ENCODE results near the gene BATF2. TPM values are rescaled to one million over a fixed set of nuclear protein-coding genes. Genes with fewer than 3 reads are reported as not detected.

The BATF2 gene
- total RNA-seq, 4 donors from 2014 or later: 0.38 to 0.76 TPM; not detected in 2

DNA sequence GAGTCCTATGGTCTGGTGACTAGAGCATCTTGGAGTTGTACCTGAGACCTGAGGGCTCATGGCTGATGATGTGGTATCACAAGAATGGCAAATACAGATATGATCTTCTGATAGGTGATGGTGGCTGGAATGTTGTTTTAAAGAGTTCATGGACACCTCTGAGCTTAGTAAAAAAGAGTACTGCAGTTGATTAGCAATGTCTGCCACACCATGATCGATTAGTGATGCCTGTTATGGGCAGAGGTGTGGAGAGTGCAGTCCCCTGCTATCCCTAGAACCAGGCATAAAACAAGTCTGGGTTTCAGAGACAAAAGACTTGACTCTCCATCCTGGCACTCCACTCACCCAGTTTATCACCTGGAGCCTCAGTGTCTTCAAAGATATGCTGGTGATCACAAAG lies 1.4 kb upstream of the BATF2 start:
- TF ChIP-seq POLR2A (IDR thresholded peaks at IDR 0.05): no peak
- TF ChIP-seq, protein P1, sequence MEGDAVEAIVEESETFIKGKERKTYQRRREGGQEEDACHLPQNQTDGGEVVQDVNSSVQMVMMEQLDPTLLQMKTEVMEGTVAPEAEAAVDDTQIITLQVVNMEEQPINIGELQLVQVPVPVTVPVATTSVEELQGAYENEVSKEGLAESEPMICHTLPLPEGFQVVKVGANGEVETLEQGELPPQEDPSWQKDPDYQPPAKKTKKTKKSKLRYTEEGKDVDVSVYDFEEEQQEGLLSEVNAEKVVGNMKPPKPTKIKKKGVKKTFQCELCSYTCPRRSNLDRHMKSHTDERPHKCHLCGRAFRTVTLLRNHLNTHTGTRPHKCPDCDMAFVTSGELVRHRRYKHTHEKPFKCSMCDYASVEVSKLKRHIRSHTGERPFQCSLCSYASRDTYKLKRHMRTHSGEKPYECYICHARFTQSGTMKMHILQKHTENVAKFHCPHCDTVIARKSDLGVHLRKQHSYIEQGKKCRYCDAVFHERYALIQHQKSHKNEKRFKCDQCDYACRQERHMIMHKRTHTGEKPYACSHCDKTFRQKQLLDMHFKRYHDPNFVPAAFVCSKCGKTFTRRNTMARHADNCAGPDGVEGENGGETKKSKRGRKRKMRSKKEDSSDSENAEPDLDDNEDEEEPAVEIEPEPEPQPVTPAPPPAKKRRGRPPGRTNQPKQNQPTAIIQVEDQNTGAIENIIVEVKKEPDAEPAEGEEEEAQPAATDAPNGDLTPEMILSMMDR (IDR thresholded peaks at IDR 0.05): no peak
- Histone ChIP-seq H3K27ac (no peak overlapping the region), H3K4me1 (peaks cover 0 to 21% (median 0%) of the 10 kb centered on the region in 3 donors), H3K27me3 (no peaks in the 10 kb centered on the region), H3K36me3 (no peaks in the 10 kb centered on the region), H3K9me3 (no peaks in the 10 kb centered on the region), H3K4me3 (no peak overlapping the region)
- intact Hi-C loops (cut with DNase I): no loop called here
- WGBS, 2 donors: 60 to 83% methylated on average over 1 of the region's 1 CpG
- DNase-seq: no peak

DNA sequence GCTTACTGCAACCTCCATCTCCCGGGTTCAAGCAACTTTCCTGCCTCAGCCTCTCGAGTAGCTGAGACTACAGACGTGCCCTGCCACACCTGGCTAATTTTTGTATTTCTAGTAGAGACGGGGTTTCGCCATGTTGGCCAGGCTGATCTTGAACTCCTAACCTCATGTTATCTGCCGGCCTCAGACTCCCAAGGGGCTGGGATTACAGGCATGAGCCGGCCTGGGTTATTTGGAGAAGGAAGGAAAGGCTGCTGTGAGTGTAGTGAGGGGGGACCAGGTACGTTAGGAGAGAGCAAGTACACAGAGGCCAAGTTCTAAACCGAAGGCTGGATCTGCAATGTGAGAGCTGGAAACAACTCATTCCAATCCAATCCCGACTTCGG lies 453 bp downstream of the BATF2 start:
- WGBS, 2 donors: 32 to 52% methylated on average over 10 to 11 of the region's 11 CpGs
- Histone ChIP-seq H3K36me3 (no peaks in the 10 kb centered on the region), H3K9me3 (no peaks in the 10 kb centered on the region), H3K4me3 (peak overlapping the region in 3 of 4 donors; percentile 37 to 62 (median 40)), H3K27me3 (no peaks in the 10 kb centered on the region), H3K4me1 (peaks cover 0 to 21% (median 0%) of the 10 kb centered on the region in 3 donors), H3K27ac (peak overlapping the region in 3 of 4 donors; percentile 61 to 68 (median 63))
- TF ChIP-seq, protein P1 (IDR thresholded peaks at IDR 0.05): no peak
- no peak for TF ChIP-seq POLR2A (IDR thresholded peaks at IDR 0.05)
- intact Hi-C loops (cut with DNase I): no loop called here
- DNase-seq: no peak

DNA sequence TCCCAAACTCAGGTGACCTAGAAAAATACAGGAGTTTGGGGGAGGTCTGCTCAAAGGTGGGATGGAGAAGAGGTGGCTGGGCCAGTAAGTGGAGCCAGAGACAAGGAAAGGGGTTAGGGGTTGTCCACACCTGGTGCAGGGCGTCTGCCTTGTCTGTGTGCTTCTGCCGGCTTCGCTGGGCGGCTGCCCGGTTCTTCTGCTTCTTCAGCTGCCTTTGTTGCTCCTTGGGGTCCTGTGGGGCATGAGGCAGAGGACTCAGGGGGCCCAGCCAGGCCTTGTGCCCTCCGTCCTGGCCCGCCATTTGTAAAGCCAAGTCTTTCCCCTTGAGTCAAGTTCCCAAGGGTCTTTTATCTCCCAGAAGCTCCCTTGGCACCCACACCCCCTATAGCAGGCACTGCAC lies 2.5 kb downstream of the BATF2 start:
- 79 to 89% methylated on average over 5 to 7 of the region's 7 CpGs for WGBS, 2 donors
- DNase-seq: no peak
- no peak for TF ChIP-seq POLR2A (IDR thresholded peaks at IDR 0.05)
- TF ChIP-seq, protein P1 (IDR thresholded peaks at IDR 0.05): no peak
- Histone ChIP-seq H3K27me3 (no peaks in the 10 kb centered on the region), H3K27ac (no peak overlapping the region), H3K4me3 (no peak overlapping the region), H3K9me3 (no peaks in the 10 kb centered on the region), H3K4me1 (peaks cover 0 to 37% (median 5%) of the 10 kb centered on the region in 3 donors), H3K36me3 (no peaks in the 10 kb centered on the region)
- intact Hi-C loops (cut with DNase I): no loop called here

DNA sequence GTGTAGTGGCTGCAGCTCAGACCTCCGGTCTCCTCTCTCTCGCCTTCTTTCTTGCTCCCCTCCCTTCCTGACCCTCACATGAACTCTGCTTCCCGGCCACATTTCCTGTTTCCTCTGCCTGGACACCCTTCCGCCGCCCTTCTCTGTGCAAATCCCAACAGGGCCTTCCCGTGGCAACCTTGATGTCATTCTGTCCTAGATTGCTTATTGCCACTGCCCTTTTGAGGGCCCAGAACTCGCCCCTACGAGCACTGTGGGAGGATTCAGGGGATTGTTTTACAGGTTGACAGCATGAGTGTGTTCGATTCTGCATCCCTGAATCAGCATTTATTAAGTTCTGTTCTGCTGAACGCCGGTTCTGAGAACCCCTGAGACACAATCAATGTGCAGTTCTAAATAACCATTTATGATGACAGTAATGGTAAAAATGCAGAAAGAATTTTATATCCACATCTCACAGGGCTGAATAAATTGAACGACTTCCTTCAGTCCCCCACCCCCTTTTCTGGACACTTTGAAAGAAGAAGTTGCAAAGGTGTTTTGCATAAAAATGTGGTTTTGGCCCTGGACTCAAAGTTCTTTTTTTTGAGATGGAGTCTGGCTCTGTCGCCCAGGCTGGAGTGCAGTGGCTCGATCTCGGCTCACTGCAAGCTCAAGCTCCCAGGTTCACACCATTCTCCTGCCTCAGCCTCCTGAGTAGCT lies 6.4 kb downstream of the BATF2 start:
- Histone ChIP-seq H3K9me3 (no peaks in the 10 kb centered on the region), H3K27me3 (no peaks in the 10 kb centered on the region), H3K4me3 (peak overlapping the region in 1 of 4 donors; percentile 28), H3K36me3 (no peaks in the 10 kb centered on the region), H3K4me1 (peaks cover 0 to 19% (median 5%) of the 10 kb centered on the region in 3 donors), H3K27ac (peak overlapping the region in 2 of 4 donors; percentile 21 to 43)
- 49 to 53% methylated on average over 13 to 15 of the region's 15 CpGs for WGBS, 2 donors
- TF ChIP-seq, protein P1 (IDR thresholded peaks at IDR 0.05): no peak
- no peak for TF ChIP-seq POLR2A (IDR thresholded peaks at IDR 0.05)
- intact Hi-C loops (cut with DNase I): no loop called here
- no peak for DNase-seq

DNA sequence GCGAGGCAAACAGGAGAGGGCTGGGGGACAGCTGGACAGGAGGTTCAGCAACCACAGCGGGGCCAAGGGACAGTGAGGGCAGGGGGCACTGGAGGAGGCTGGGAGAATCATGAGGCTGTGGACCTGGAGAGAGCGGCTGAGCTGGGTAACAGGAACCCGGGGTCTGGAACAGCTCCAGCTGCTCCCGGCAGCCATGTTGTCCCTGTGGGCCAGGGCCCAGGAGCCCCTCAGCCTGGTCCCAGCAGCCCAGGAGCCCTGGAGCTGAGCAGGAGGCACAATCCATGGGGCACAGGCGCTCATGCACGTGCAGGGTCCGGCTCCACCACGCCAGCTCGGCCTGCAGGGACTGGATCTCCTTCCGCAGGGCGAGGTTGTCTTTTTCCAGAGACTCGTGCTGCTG lies 7.4 kb downstream of the BATF2 start:
- Histone ChIP-seq H3K27me3 (no peaks in the 10 kb centered on the region), H3K27ac (peak overlapping the region in 1 of 4 donors; percentile 21), H3K36me3 (no peaks in the 10 kb centered on the region), H3K9me3 (no peaks in the 10 kb centered on the region), H3K4me1 (peaks cover 0 to 19% (median 5%) of the 10 kb centered on the region in 3 donors), H3K4me3 (peak overlapping the region in 1 of 4 donors; percentile 28)
- 73% methylated on average over 5 of the region's 13 CpGs; no CpG with 5 or more reads in 1 of the 2 donors for WGBS, 2 donors
- no peak for TF ChIP-seq POLR2A (IDR thresholded peaks at IDR 0.05)
- TF ChIP-seq, protein P1 (IDR thresholded peaks at IDR 0.05): no peak
- intact Hi-C loops (cut with DNase I): no loop called here
- no peak for DNase-seq
